ENCODE measurements around the gene MPV17. TPM values are rescaled to one million over a fixed set of nuclear protein-coding genes. Genes with fewer than 3 reads are reported as not detected.

The MPV17 gene
- total RNA-seq, 6 experiments from 2014 or later, result 72.5 to 89.8 (median 83.5) TPM

DNA sequence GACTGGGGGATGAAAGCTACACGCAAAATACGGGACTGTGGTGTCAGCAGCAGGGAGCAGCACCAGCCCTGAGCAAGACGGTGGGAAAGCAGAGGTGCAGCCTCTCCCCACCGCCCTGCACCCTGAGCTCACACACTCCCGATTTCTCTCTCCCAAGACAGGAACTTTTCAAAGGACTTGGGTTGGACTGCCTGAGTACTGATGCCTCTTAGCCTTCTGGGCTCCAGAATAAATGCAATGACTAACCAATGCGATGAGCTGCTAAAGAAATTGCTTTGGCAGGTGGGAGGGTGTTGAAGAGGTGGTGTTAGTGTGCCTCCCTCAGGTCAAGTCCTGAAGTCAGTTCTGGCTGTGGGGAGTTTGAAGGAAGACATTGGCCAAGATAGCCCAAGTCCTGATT, 31.0 kb downstream of the MPV17 start:
- peaks cover 41% of the 10 kb centered on the region for H3K27me3 Mint-ChIP-seq (ENCODE audit: insufficient read depth)
- no peaks in the 10 kb centered on the region for H3K36me3 Mint-ChIP-seq (ENCODE audit: low read depth)
- no peak overlapping the region for H3K4me3 Mint-ChIP-seq
- no peak overlapping the region for H3K27ac Mint-ChIP-seq
- H3K9me3 Mint-ChIP-seq, result no peaks in the 10 kb centered on the region
- TF ChIP-seq, protein P1, sequence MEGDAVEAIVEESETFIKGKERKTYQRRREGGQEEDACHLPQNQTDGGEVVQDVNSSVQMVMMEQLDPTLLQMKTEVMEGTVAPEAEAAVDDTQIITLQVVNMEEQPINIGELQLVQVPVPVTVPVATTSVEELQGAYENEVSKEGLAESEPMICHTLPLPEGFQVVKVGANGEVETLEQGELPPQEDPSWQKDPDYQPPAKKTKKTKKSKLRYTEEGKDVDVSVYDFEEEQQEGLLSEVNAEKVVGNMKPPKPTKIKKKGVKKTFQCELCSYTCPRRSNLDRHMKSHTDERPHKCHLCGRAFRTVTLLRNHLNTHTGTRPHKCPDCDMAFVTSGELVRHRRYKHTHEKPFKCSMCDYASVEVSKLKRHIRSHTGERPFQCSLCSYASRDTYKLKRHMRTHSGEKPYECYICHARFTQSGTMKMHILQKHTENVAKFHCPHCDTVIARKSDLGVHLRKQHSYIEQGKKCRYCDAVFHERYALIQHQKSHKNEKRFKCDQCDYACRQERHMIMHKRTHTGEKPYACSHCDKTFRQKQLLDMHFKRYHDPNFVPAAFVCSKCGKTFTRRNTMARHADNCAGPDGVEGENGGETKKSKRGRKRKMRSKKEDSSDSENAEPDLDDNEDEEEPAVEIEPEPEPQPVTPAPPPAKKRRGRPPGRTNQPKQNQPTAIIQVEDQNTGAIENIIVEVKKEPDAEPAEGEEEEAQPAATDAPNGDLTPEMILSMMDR (IDR thresholded peaks at IDR 0.05), result no peak
- no peak for DNase-seq
- peaks cover 26% of the 10 kb centered on the region for H3K4me1 Mint-ChIP-seq (ENCODE audit: low read depth)

DNA sequence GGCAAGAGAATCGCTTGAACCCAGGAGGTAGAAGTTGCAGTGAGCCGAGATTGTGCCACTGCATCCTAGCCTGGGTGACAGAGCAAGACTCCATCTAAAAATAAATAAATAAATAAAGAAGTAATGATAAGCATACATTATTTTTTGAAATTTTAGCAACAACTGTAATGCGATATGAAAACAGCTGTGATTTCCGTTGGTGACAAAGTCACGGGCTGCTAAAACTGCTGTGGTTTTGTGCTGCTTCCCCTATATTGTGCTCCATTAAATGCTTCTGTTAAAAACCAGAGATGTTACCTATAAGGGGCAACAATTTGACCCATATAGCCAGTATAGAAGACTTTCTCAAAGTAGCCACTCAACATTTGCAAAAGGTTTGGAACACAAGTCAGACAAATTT, 32.3 kb downstream of the MPV17 start:
- no peak for DNase-seq
- Mint-ChIP-seq H3K9me3 (no peaks in the 10 kb centered on the region), H3K27me3 (ENCODE audit: insufficient read depth) (peaks cover 41% of the 10 kb centered on the region), H3K4me1 (ENCODE audit: low read depth) (peaks cover 26% of the 10 kb centered on the region), H3K4me3 (no peak overlapping the region), H3K36me3 (ENCODE audit: low read depth) (no peaks in the 10 kb centered on the region), H3K27ac (no peak overlapping the region)
- TF ChIP-seq, protein P1 (IDR thresholded peaks at IDR 0.05), result no peak

DNA sequence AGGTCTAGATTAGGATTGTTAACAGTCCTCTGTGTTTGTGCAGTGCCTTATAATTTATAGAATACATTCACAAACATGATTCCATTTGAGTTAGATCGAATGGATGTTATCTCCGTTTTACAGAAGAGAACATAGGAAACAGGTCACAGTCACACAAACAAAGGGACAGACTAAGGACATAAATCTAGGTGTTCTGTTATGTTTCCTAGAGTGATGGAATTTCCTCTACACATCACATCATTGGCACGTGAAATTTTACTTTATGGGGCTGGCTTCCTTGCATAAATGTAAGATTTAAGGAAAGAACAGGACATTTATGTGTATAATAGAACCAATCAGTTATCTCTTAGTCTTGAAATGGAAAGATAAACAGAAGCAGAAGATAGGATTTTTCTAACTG, 34.3 kb downstream of the MPV17 start:
- Mint-ChIP-seq H3K4me1 (ENCODE audit: low read depth) (peaks cover 19% of the 10 kb centered on the region), H3K9me3 (no peaks in the 10 kb centered on the region), H3K27ac (no peak overlapping the region), H3K36me3 (ENCODE audit: low read depth) (no peaks in the 10 kb centered on the region), H3K27me3 (ENCODE audit: insufficient read depth) (peaks cover 51% of the 10 kb centered on the region), H3K4me3 (no peak overlapping the region)
- TF ChIP-seq, protein P1 (IDR thresholded peaks at IDR 0.05), result no peak
- DNase-seq, result no peak

DNA sequence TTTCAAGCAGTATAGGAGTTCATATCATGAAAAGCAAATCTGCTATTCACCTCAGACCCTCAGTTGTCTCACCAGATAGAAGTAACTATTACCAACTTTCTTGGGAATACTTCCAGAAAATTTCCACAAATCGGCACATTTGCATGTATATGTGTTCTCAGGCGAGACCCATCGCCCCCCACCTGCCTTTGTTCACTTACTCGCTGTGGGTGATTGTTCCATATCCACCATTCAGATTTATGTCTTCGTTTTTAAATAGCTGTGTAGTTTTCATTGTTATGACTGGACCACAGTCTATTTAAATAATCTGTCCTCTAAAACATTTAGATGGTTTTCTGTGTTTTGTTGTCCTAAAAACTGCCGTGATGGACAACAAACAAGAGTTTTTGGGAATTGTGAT, 37.4 kb downstream of the MPV17 start:
- TF ChIP-seq, protein P1 (IDR thresholded peaks at IDR 0.05), result no peak
- H3K4me3 Mint-ChIP-seq, result no peak overlapping the region
- peaks cover 36% of the 10 kb centered on the region for H3K4me1 Mint-ChIP-seq (ENCODE audit: low read depth)
- H3K27ac Mint-ChIP-seq, result no peak overlapping the region
- DNase-seq, result no peak
- H3K36me3 Mint-ChIP-seq (ENCODE audit: low read depth), result no peaks in the 10 kb centered on the region
- H3K27me3 Mint-ChIP-seq (ENCODE audit: insufficient read depth), result peaks cover 48% of the 10 kb centered on the region
- H3K9me3 Mint-ChIP-seq, result no peaks in the 10 kb centered on the region

DNA sequence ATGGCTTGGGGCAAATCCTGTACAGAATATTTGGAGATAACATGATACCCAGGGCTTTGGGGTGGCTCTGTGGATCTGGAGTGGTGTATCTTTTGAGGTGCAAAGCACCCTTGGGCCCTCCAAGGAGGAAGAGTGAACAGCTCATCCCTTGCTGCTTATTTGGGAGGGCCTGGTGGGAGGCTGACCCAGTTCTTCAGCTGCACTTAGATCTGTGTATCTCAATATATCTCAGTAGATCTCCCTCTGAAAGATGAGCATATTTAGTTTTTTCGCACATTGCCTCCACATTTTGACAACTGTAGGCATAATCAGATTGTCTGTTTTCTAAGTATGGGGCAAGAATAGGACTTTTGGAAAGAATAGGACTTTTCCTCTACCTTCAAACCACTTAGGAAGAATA, 37.9 kb downstream of the MPV17 start:
- TF ChIP-seq, protein P1 (IDR thresholded peaks at IDR 0.05), result no peak
- H3K4me1 Mint-ChIP-seq (ENCODE audit: low read depth), result peaks cover 40% of the 10 kb centered on the region
- no peaks in the 10 kb centered on the region for H3K36me3 Mint-ChIP-seq (ENCODE audit: low read depth)
- H3K4me3 Mint-ChIP-seq, result no peak overlapping the region
- no peak for DNase-seq
- peaks cover 48% of the 10 kb centered on the region for H3K27me3 Mint-ChIP-seq (ENCODE audit: insufficient read depth)
- H3K27ac Mint-ChIP-seq, result no peak overlapping the region
- no peaks in the 10 kb centered on the region for H3K9me3 Mint-ChIP-seq

DNA sequence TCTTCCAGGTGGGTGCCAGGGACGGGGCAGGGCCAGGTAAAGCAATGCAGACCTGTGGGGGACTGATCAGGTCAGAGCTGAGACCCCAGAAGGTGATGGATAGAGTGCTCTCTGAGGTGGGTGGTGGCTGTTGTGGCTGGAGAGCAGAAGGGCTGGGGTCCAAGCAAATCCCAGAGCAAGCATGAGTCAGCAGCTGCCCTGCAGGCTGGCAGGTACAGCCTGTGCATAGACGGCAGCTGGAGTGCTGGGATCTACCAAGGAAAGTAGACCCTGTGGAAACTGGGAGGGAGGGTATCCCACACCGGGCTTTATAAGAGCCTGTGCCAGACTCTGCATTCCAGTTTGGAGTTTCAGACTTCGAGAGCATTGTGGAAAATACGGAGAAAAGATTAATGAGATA, 40.0 kb downstream of the MPV17 start:
- Mint-ChIP-seq H3K27me3 (ENCODE audit: insufficient read depth) (peaks cover 37% of the 10 kb centered on the region), H3K36me3 (ENCODE audit: low read depth) (no peaks in the 10 kb centered on the region), H3K4me1 (ENCODE audit: low read depth) (peaks cover 43% of the 10 kb centered on the region), H3K27ac (no peak overlapping the region), H3K9me3 (no peaks in the 10 kb centered on the region), H3K4me3 (no peak overlapping the region)
- no peak for DNase-seq
- TF ChIP-seq, protein P1 (IDR thresholded peaks at IDR 0.05), result no peak
